ENCODE results near the gene CYP4F12.

- TF ChIP-seq CTCF (IDR thresholded peaks at IDR 0.05): no peak
- TF ChIP-seq POLR2A (IDR thresholded peaks at IDR 0.05): no peak
These were observed 67.9 kb downstream of the CYP4F12 start for GRCh38 chr19:15740785-15741184.
